A673 (cell line): ENCODE results near the gene TCERG1L. TPM values are rescaled to one million over a fixed set of nuclear protein-coding genes. Genes with fewer than 3 reads are reported as not detected.

Experiments
- BruUV-seq: library from RNA; stranded (reverse); fragments of 400-500 nt; replicated peaks from 2 replicates; lab custom pipeline; 2021; lab: Mats Ljungman, UMichigan
- CTCF ChIA-PET: fragments of 300-600 bp; sonication (Branson Sonifier 250); formaldehyde crosslinking; loops from one replicate; lab custom pipeline; 2022; ENCODE audit warnings: antibody characterized with exemption; lab: Charles Lee
- POLR2A ChIA-PET: fragments of 300-600 bp; sonication (Branson Sonifier 250); formaldehyde crosslinking; loops from one replicate; lab custom pipeline; 2022; ENCODE audit warnings: antibody characterized with exemption; ENCODE audit not compliant: low non-redundant PET; lab: Charles Lee
- DNase-seq: peaks from one replicate; pipeline ENCODE4 v3.0.0-alpha.2; 2015; ENCODE audit warnings: low spot score
- H3K27ac ChIP-seq: fragments of 200-600 bp; sonication (generic); 2 replicates; pipeline ENCODE4 v1.5.1; 2016; ENCODE audit warnings: mixed run types, low read depth, mild to moderate bottlenecking, mixed read lengths, antibody characterized with exemption, low read length; ENCODE audit not compliant: poor library complexity, severe bottlenecking
- H3K27me3 ChIP-seq: fragments of 200-600 bp; sonication (generic); replicated peaks from 2 replicates; pipeline ENCODE4 v1.6.1; 2017; ENCODE audit warnings: mixed run types, low read depth, mild to moderate bottlenecking, mixed read lengths, antibody characterized with exemption, low read length; ENCODE audit not compliant: insufficient read depth, poor library complexity
- H3K36me3 ChIP-seq: fragments of 200-600 bp; sonication (generic); 2 replicates; pipeline ENCODE4 v1.6.1; 2016; ENCODE audit warnings: mixed run types, mild to moderate bottlenecking, mixed read lengths, antibody characterized with exemption, low read length; ENCODE audit not compliant: insufficient read depth, poor library complexity, severe bottlenecking
- H3K4me1 ChIP-seq: fragments of 200-600 bp; sonication (generic); 2 replicates; pipeline ENCODE4 v1.6.1; 2017; ENCODE audit warnings: mixed run types, mild to moderate bottlenecking, mixed read lengths, antibody characterized with exemption, low read length; ENCODE audit not compliant: insufficient read depth, poor library complexity, severe bottlenecking
- H3K4me3 ChIP-seq: fragments of 200-600 bp; sonication (generic); 2 replicates; pipeline ENCODE4 v1.5.1; 2016; ENCODE audit warnings: low read depth, mixed run types, mild to moderate bottlenecking, mixed read lengths, low read length; ENCODE audit not compliant: poor library complexity, severe bottlenecking
- H3K9me3 ChIP-seq: fragments of 200-600 bp; sonication (generic); 2 replicates; pipeline ENCODE4 v1.6.1; 2016; ENCODE audit warnings: mixed run types, low read depth, mild to moderate bottlenecking, mixed read lengths, antibody characterized with exemption, low read length; ENCODE audit not compliant: poor library complexity, severe bottlenecking
- CTCF ChIP-seq: fragments of 300-800, 200-600 bp; sonication (generic); conservative IDR thresholded peaks from 2 replicates; pipeline ENCODE4 v1.5.1; 2017; ENCODE audit warnings: low read depth, mild to moderate bottlenecking, antibody characterized with exemption, low read length, moderate library complexity, mixed read lengths
- EZH2 ChIP-seq: fragments of 200-600 bp; sonication (generic); IDR thresholded peaks from 2 replicates; pipeline ENCODE4 v1.6.1; 2017; ENCODE audit warnings: borderline replicate concordance, low read depth, mild to moderate bottlenecking, mixed read lengths, antibody characterized with exemption, low read length; ENCODE audit not compliant: poor library complexity, severe bottlenecking
- intact Hi-C: fragments of 100-400 bp; cut with micrococcal nuclease; formaldehyde crosslinking; loops from one replicate; pipeline ENCODE4 v1.10.0; 2022; ENCODE audit not compliant: unreplicated experiment
- total RNA-seq: library from RNA; stranded (reverse); gene quantifications from 2 replicates; pipeline ENCODE4 v1.2.3, GENCODE V29; 2021

Gene TCERG1L
- total RNA-seq, 1 experiment from 2014 or later: 16.3 TPM

- POLR2A ChIA-PET: no interaction called here
- Histone ChIP-seq H3K4me3 (no peak overlapping the region), H3K36me3 (no peaks in the 10 kb centered on the region), H3K9me3 (no peaks in the 10 kb centered on the region), H3K27me3 (no peaks in the 10 kb centered on the region), H3K27ac (no peak overlapping the region), H3K4me1 (peaks cover 5% of the 10 kb centered on the region)
- no TSS peak for BruUV-seq
- TF ChIP-seq EZH2 (no peak), CTCF (no peak)
- CTCF ChIA-PET: no interaction called here
- DNase-seq: no peak
- intact Hi-C loops: loop anchor here (10.0 kb wide), 1 partner anchor 558 kb away; no protein-coding TSS in a partner anchor
Observed at GRCh38 chr10:131316321-131317075, 5.0 kb upstream of the TCERG1L start.

- intact Hi-C loops: loop anchor here (10.0 kb wide), 1 partner anchor 559 kb away; no protein-coding TSS in a partner anchor
- ChIA-PET CTCF (no interaction called here), POLR2A (no interaction called here)
- no TSS peak for BruUV-seq
- H3K27ac ChIP-seq: no peak overlapping the region
- DNase-seq: no peak
- H3K4me3 ChIP-seq: no peak overlapping the region
- TF ChIP-seq EZH2 (no peak), CTCF (no peak)
- no peaks in the 10 kb centered on the region for H3K27me3 ChIP-seq
- H3K9me3 ChIP-seq: no peaks in the 10 kb centered on the region
- peaks cover 5% of the 10 kb centered on the region for H3K4me1 ChIP-seq
- no peaks in the 10 kb centered on the region for H3K36me3 ChIP-seq
Observed at GRCh38 chr10:131315344-131315743, 3.8 kb upstream of the TCERG1L start.

- H3K27me3 ChIP-seq: no peaks in the 10 kb centered on the region
- H3K27ac ChIP-seq: no peak overlapping the region
- H3K9me3 ChIP-seq: no peaks in the 10 kb centered on the region
- POLR2A ChIA-PET: no interaction called here
- BruUV-seq: no TSS peak
- no peak for DNase-seq
- H3K4me1 ChIP-seq: peaks cover 5% of the 10 kb centered on the region
- H3K4me3 ChIP-seq: no peak overlapping the region
- no peaks in the 10 kb centered on the region for H3K36me3 ChIP-seq
- intact Hi-C loops: loop anchor here (5.0 to 10.0 kb wide), 2 partner anchors 560 to 627 kb away; no protein-coding TSS in a partner anchor
- TF ChIP-seq CTCF (no peak), EZH2 (no peak)
- CTCF ChIA-PET: no interaction called here
Observed at GRCh38 chr10:131314799-131315198, 3.3 kb upstream of the TCERG1L start.
